Vagina (tissue), 2 donors: ENCODE results near the gene GTPBP4.

Experiments
- CTCF ChIP-seq, 3 experiments: fragments of 450-650 bp in 2 of 3; fragments of 200-600 bp in 1 of 3; sonication (generic) in 1 of 3; IDR thresholded peaks; one replicate each; pipeline ENCODE4 v1.5.1; 2017 to 2019; ENCODE audit warnings: antibody characterized with exemption in 3 of 3, mild to moderate bottlenecking in 2 of 3, moderate library complexity in 2 of 3
- POLR2A ChIP-seq, 2 donors: fragments of 450-650 bp; IDR thresholded peaks; one replicate each; pipeline ENCODE4 v1.6.1; 2017; ENCODE audit warnings: antibody characterized with exemption in 2 of 2, mild to moderate bottlenecking in 2 of 2, moderate library complexity in 2 of 2
- POLR2AphosphoS5 ChIP-seq, 2 donors: sonication (generic); formaldehyde crosslinking; IDR thresholded peaks; one replicate each; pipeline ENCODE4 v1.9.0; 2017; ENCODE audit warnings: antibody characterized with exemption in 2 of 2, mild to moderate bottlenecking in 2 of 2, low read depth in 1 of 2; ENCODE audit not compliant: insufficient read depth in 1 of 2

- TF ChIP-seq POLR2AphosphoS5 (IDR thresholded peaks at IDR 0.05; ENCODE audit: insufficient read depth in 1 of 2, low read depth in 1 of 2) (no peak), CTCF (IDR thresholded peaks at IDR 0.05) (no peak), POLR2A (IDR thresholded peaks at IDR 0.05) (no peak)
These were observed 15.8 kb downstream of the GTPBP4 start for GRCh38 chr10:1003884-1004670.
